Activated naive CD4-positive, alpha-beta T cell treated with anti-CD3 and anti-CD28 coated beads, Interleukin-2, amount 50 U/mL, for 24 hours (primary cell): ENCODE data around the gene FBXO2.

ENCODE experiments used
- H3K27ac Mint-ChIP-seq: one replicate; pipeline ENCODE4 v1.8.0; 2021; ENCODE audit warnings: mild to moderate bottlenecking, mixed read lengths
- H3K27me3 Mint-ChIP-seq: one replicate; pipeline ENCODE4 v1.8.0; 2021; ENCODE audit warnings: mixed read lengths
- H3K36me3 Mint-ChIP-seq: one replicate; pipeline ENCODE4 v1.8.0; 2021; ENCODE audit warnings: mixed read lengths
- H3K4me1 Mint-ChIP-seq: one replicate; pipeline ENCODE4 v1.8.0; 2021; ENCODE audit warnings: mixed read lengths
- H3K4me3 Mint-ChIP-seq: one replicate; pipeline ENCODE4 v1.8.0; 2021; ENCODE audit warnings: mild to moderate bottlenecking, mixed read lengths
- H3K9me3 Mint-ChIP-seq: one replicate; pipeline ENCODE4 v1.8.0; 2021; ENCODE audit warnings: mixed read lengths

FBXO2 gene

GRCh38 chr1:11671205-11671543 lies 16.9 kb upstream of the FBXO2 start:
- no peaks in the 10 kb centered on the region for H3K9me3 Mint-ChIP-seq
- no peak overlapping the region for H3K27ac Mint-ChIP-seq
- H3K36me3 Mint-ChIP-seq, result peaks cover 2% of the 10 kb centered on the region
- H3K27me3 Mint-ChIP-seq, result no peaks in the 10 kb centered on the region
- no peak overlapping the region for H3K4me3 Mint-ChIP-seq
- peaks cover 4% of the 10 kb centered on the region for H3K4me1 Mint-ChIP-seq

GRCh38 chr1:11670747-11671146 lies 16.5 kb upstream of the FBXO2 start:
- Mint-ChIP-seq H3K9me3 (no peaks in the 10 kb centered on the region), H3K4me1 (peaks cover 4% of the 10 kb centered on the region), H3K27me3 (no peaks in the 10 kb centered on the region), H3K27ac (no peak overlapping the region), H3K36me3 (peaks cover 2% of the 10 kb centered on the region), H3K4me3 (no peak overlapping the region)

- Mint-ChIP-seq H3K9me3 (no peaks in the 10 kb centered on the region), H3K36me3 (peaks cover 2% of the 10 kb centered on the region), H3K4me3 (no peak overlapping the region), H3K4me1 (peaks cover 4% of the 10 kb centered on the region), H3K27me3 (no peaks in the 10 kb centered on the region), H3K27ac (no peak overlapping the region)
Observed at GRCh38 chr1:11668516-11668915, 14.3 kb upstream of the FBXO2 start.

- Mint-ChIP-seq H3K27me3 (no peaks in the 10 kb centered on the region), H3K9me3 (no peaks in the 10 kb centered on the region), H3K4me1 (peaks cover 4% of the 10 kb centered on the region), H3K36me3 (peaks cover 9% of the 10 kb centered on the region), H3K4me3 (peak overlapping the region; percentile 84), H3K27ac (peak overlapping the region; percentile 59)
Observed at GRCh38 chr1:11664336-11665065, 10.3 kb upstream of the FBXO2 start.

DNA sequence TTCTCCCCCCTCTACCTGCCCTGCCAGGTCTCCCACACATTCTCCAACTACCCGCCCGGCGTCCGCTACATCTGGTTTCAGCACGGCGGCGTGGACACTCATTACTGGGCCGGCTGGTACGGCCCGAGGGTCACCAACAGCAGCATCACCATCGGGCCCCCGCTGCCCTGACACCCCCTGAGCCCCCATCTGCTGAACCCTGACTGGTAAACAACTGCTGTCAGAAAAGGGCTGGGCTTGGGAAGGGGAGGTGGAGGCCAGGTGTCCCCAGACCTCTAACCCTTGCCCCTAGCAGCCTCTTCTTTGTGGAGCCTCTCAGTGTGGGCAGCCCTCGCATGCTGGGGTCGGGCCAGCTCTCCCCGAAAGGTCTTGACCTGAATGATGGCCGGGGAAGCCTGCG lies 6.9 kb upstream of the FBXO2 start:
- Mint-ChIP-seq H3K9me3 (no peaks in the 10 kb centered on the region), H3K27ac (no peak overlapping the region), H3K4me1 (no peaks in the 10 kb centered on the region), H3K4me3 (no peak overlapping the region), H3K36me3 (peaks cover 8% of the 10 kb centered on the region), H3K27me3 (no peaks in the 10 kb centered on the region)

- Mint-ChIP-seq H3K4me1 (no peaks in the 10 kb centered on the region), H3K36me3 (peaks cover 8% of the 10 kb centered on the region), H3K9me3 (no peaks in the 10 kb centered on the region), H3K4me3 (no peak overlapping the region), H3K27me3 (no peaks in the 10 kb centered on the region), H3K27ac (no peak overlapping the region)
Observed at GRCh38 chr1:11659748-11660147, 5.5 kb upstream of the FBXO2 start.

DNA sequence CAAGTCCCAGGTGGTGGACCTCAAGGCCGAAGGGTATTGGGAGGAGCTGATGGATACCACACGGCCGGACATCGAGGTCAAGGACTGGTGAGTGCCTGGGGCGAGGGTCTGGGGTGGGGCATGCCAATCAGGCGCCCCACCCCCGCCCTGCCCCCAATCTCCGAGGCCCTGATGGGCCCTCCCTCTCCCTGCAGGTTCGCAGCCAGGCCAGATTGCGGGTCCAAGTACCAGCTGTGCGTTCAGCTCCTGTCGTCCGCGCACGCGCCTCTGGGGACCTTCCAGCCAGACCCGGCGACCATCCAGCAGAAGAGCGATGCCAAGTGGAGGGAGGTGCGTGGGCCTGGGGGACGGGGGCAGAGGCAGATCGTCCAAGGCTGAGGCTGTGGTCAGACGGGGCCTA lies 4.3 kb upstream of the FBXO2 start:
- no peak overlapping the region for H3K4me3 Mint-ChIP-seq
- H3K9me3 Mint-ChIP-seq, result no peaks in the 10 kb centered on the region
- no peaks in the 10 kb centered on the region for H3K27me3 Mint-ChIP-seq
- H3K4me1 Mint-ChIP-seq, result no peaks in the 10 kb centered on the region
- no peak overlapping the region for H3K27ac Mint-ChIP-seq
- peaks cover 8% of the 10 kb centered on the region for H3K36me3 Mint-ChIP-seq

- no peak overlapping the region for H3K27ac Mint-ChIP-seq
- H3K4me3 Mint-ChIP-seq, result no peak overlapping the region
Observed at GRCh38 chr1:11657654-11658053, 3.4 kb upstream of the FBXO2 start.

DNA sequence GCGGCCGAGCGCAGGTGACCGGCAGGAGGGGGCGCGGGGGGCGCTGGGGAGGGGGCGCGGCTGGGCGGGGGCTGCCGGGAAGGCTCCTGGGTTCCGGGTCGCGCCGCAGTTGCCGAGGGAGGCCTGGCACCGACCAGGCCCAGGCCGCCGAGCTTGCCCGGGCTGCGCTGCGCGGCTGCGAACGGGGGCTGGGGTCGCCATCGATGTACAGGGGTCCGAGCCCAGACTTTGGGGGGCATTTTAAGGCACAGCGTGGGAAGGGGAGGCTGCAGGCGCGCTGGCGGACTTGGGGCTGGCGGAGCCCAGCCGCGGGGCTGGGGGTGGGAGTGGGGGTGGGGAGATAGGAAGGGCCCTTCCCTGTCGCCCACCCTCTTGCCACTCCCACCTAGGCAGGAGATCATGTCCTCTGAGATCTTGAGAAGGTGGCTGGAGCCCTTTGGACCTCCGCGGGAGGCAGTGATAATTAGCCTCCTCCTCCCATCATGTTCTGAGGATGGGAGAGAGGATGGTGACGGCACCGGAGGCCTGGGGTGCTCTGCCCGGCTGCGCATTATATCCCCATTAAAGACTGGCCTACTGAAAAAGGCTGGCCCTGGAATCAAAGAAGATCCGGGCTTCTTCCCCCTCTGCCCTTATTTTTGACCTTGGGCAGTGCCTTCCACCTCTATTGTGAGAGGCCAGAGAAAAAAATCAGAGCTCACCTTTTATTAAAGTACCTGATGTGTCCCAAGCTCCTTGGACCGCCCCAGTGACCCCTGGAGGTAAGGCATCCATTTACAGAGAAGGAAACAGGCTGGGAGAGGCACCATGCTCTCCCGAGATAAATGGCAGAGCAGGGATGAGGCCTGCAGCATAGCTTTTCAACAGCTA lies 945 bp upstream of the FBXO2 start:
- Mint-ChIP-seq H3K4me3 (peak overlapping the region; percentile 79), H3K27me3 (no peaks in the 10 kb centered on the region), H3K36me3 (peaks cover 1% of the 10 kb centered on the region), H3K27ac (peak overlapping the region; percentile 8), H3K9me3 (no peaks in the 10 kb centered on the region), H3K4me1 (peaks cover 20% of the 10 kb centered on the region)

More at GRCh38 chr1:11657654-11658053, 3.4 kb upstream of the FBXO2 start:
- H3K4me1 Mint-ChIP-seq, result no peaks in the 10 kb centered on the region
- H3K9me3 Mint-ChIP-seq, result no peaks in the 10 kb centered on the region
- H3K27me3 Mint-ChIP-seq, result no peaks in the 10 kb centered on the region
- peaks cover 8% of the 10 kb centered on the region for H3K36me3 Mint-ChIP-seq

- Mint-ChIP-seq H3K27me3 (no peaks in the 10 kb centered on the region), H3K27ac (no peak overlapping the region), H3K4me1 (peaks cover 27% of the 10 kb centered on the region), H3K36me3 (no peaks in the 10 kb centered on the region), H3K9me3 (no peaks in the 10 kb centered on the region), H3K4me3 (peak overlapping the region; percentile 57)
Observed at GRCh38 chr1:11653861-11654136, 430 bp downstream of the FBXO2 start.

- H3K36me3 Mint-ChIP-seq, result no peaks in the 10 kb centered on the region
- no peak overlapping the region for H3K27ac Mint-ChIP-seq
- no peaks in the 10 kb centered on the region for H3K27me3 Mint-ChIP-seq
- H3K4me3 Mint-ChIP-seq, result peak overlapping the region; percentile 57
- H3K4me1 Mint-ChIP-seq, result peaks cover 29% of the 10 kb centered on the region
- no peaks in the 10 kb centered on the region for H3K9me3 Mint-ChIP-seq
Observed at GRCh38 chr1:11653101-11653860, 948 bp downstream of the FBXO2 start.

DNA sequence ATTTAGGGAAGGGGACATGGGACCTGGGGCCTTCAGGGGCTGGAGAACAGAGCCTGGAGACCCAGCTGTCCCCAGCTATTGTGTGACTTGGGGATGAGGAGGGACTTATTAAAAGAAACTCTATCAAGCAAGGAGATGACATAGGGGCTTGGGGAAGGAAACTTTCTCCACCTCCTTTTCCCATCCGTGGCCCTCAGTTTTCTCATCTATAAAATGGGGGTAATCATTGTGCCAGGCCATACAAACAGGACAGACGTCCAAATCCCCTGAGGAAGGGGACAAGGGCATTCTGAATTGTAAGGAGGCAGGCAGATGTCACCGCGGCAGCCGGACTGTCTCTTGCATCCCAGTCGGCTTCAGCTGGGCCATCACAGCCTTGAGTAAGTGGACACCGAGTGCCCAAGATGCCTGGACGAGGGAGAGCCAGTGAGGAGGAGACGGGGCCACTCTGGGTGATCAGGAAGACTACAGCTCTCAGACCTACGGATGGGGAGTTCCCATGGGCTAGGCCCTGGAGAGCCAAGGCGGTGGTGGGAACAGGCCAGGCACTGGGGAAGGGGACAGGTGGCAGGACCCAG lies 1.9 kb downstream of the FBXO2 start:
- peaks cover 29% of the 10 kb centered on the region for H3K4me1 Mint-ChIP-seq
- peak overlapping the region; percentile 24 for H3K4me3 Mint-ChIP-seq
- no peaks in the 10 kb centered on the region for H3K36me3 Mint-ChIP-seq
- H3K27me3 Mint-ChIP-seq, result no peaks in the 10 kb centered on the region
- no peak overlapping the region for H3K27ac Mint-ChIP-seq
- no peaks in the 10 kb centered on the region for H3K9me3 Mint-ChIP-seq

DNA sequence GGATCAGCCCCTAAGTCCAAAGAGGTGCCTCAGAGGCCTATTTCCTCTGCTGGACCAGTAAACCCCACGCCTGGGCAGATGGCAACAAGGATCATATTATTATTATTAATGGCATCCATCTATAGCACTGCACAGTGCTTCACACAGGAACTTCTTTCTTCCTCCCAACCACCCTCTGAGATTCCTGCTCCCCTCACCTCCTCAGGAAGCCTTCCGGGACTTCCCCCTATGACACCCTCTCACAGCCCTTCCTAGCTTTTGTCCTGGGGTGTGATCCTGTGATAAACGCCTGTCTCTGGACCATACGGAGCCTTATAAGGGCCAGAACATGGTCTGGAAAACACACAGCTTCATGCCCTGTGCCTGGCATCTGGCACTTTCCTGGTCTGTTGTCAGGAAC lies 3.2 kb downstream of the FBXO2 start:
- peak overlapping the region; percentile 66 for H3K4me3 Mint-ChIP-seq
- H3K27ac Mint-ChIP-seq, result peak overlapping the region; percentile 86
- no peaks in the 10 kb centered on the region for H3K27me3 Mint-ChIP-seq
- H3K9me3 Mint-ChIP-seq, result no peaks in the 10 kb centered on the region
- peaks cover 29% of the 10 kb centered on the region for H3K4me1 Mint-ChIP-seq
- no peaks in the 10 kb centered on the region for H3K36me3 Mint-ChIP-seq

DNA sequence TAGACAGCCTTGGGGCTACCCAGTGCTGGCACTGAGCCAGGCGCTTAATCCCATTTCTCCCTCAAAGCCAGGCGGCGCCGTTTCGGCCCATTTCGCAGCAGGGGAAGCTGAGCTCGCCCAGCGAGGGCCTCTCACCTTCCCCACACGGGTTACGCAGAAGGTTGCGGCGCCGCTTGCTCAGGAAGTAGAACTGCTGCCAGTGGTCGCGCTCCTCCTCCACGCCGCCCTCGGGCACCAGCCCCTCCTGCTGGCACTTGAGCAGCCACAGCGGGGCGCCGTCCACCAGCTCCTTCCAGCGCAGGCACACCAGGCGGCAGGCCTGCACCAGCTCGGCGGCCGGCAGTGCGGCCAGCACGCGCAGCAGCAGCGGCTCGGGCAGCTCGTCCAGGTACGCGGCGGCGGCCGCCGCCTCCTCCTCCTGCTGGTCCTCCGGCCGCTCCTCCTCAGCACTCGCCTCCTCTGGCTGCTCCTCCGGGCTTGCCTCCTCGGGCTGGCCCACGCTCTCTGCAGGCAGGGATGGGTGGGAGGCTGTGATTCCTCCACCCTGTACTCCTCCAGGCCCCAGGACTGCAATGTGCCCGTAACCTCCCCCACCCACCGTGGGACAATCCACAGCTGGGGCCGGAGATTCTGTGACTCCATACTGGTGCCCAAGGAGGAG lies 3.8 kb downstream of the FBXO2 start:
- Mint-ChIP-seq H3K27me3 (no peaks in the 10 kb centered on the region), H3K9me3 (no peaks in the 10 kb centered on the region), H3K4me3 (peak overlapping the region; percentile 66), H3K36me3 (no peaks in the 10 kb centered on the region), H3K4me1 (peaks cover 29% of the 10 kb centered on the region), H3K27ac (peak overlapping the region; percentile 86)

DNA sequence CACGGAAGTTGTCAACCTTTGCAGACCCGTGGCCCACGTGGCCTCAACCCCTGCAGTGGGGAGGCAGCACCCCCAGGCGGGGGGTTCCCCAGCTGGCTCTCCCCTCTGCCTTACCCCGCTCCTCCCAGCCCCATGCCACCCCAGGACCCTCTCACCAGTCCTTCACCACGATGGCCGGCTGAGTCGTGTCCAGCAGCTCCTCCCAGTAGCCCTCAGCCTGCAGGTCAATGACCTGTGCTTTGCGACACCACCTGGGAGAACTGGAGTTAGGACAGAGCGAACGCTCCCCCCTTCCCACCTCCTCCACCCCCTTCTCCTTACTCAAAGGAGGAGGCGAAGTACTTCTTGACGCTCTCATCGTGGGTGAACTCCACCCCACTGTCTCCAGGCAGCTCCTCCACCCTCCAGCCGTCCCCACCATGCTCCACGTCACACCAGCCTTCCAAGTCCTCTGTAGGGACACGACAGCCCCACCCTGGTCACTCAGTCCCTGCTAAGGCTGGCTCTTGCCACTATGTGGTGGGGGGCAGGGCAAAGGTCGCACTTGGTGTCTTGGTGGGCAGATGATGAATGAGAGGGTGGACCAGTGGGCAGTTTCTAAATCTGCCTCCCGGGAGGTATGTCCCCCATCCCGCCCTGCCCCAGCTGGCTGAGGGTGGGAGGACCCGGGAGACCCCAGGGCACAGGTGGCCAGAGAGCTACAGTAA lies 4.5 kb downstream of the FBXO2 start:
- Mint-ChIP-seq H3K4me1 (peaks cover 29% of the 10 kb centered on the region), H3K4me3 (peak overlapping the region; percentile 58), H3K9me3 (no peaks in the 10 kb centered on the region), H3K36me3 (no peaks in the 10 kb centered on the region), H3K27ac (no peak overlapping the region), H3K27me3 (no peaks in the 10 kb centered on the region)
